Dendritic cell treated with granulocyte-macrophage colony-stimulating factor and Interleukin-4, amounts not matched to agents 40 ng/mL and 50 ng/mL, for 4 days (primary cell): ENCODE measurements around the gene PATZ1.

Experiments used
- H3K27ac Mint-ChIP-seq: one replicate; pipeline ENCODE4 v1.8.0; 2022; ENCODE audit warnings: mild to moderate bottlenecking, mixed read lengths
- H3K27me3 Mint-ChIP-seq: one replicate; pipeline ENCODE4 v1.8.0; 2022; ENCODE audit warnings: mild to moderate bottlenecking, mixed read lengths
- H3K36me3 Mint-ChIP-seq: one replicate; pipeline ENCODE4 v1.8.0; 2022; ENCODE audit warnings: low read depth, mixed read lengths
- H3K4me1 Mint-ChIP-seq: one replicate; pipeline ENCODE4 v1.8.0; 2022; ENCODE audit warnings: low read depth, mixed read lengths
- H3K4me3 Mint-ChIP-seq: one replicate; pipeline ENCODE4 v1.8.0; 2022; ENCODE audit warnings: mild to moderate bottlenecking, moderate library complexity, mixed read lengths
- H3K9me3 Mint-ChIP-seq: one replicate; pipeline ENCODE4 v1.8.0; 2022; ENCODE audit warnings: mixed read lengths
- intact Hi-C: fragments of 100-400 bp; cut with micrococcal nuclease; formaldehyde crosslinking; loops from one replicate; pipeline ENCODE4 v1.15.0; 2022

PATZ1 gene

GRCh38 chr22:31277741-31278140 is 68.4 kb downstream of the PATZ1 start:
- Mint-ChIP-seq H3K4me3 (no peak overlapping the region), H3K4me1 (no peaks in the 10 kb centered on the region), H3K27ac (peak overlapping the region; percentile 30), H3K9me3 (no peaks in the 10 kb centered on the region), H3K36me3 (peaks cover 91% of the 10 kb centered on the region), H3K27me3 (no peaks in the 10 kb centered on the region)
- intact Hi-C loops = loop anchor here (10.0 kb wide), 2 partner anchors 193 to 513 kb away; partner anchors contain the start of gene SMTN

- no peaks in the 10 kb centered on the region for H3K9me3 Mint-ChIP-seq
- no peaks in the 10 kb centered on the region for H3K27me3 Mint-ChIP-seq
- peaks cover 90% of the 10 kb centered on the region for H3K36me3 Mint-ChIP-seq
- H3K4me1 Mint-ChIP-seq = no peaks in the 10 kb centered on the region
- H3K4me3 Mint-ChIP-seq = no peak overlapping the region
- intact Hi-C loops = loop anchor here (10.0 kb wide), 2 partner anchors 192 to 512 kb away; partner anchors contain the start of gene SMTN
- H3K27ac Mint-ChIP-seq = no peak overlapping the region
Observed at GRCh38 chr22:31276426-31277167, 69.5 kb downstream of the PATZ1 start.
